Astrocyte of the hippocampus (primary cell): ENCODE results near the gene CCDC85C.

ENCODE experiments used
- DNase-seq: peaks from one replicate; pipeline ENCODE4 v3.0.0; 2011; ENCODE audit warnings: low read depth, low spot score

The CCDC85C gene

GRCh38 chr14:99540196-99541032, 63.6 kb downstream of the CCDC85C start:
- DNase-seq = no peak

GRCh38 chr14:99539491-99539890, 64.5 kb downstream of the CCDC85C start:
- DNase-seq = no peak

- DNase-seq = no peak
These were observed 65.3 kb downstream of the CCDC85C start for GRCh38 chr14:99538733-99539132.

- peak; percentile 79 for DNase-seq
These were observed 65.7 kb downstream of the CCDC85C start for GRCh38 chr14:99538275-99538674.

- DNase-seq = peak; percentile 95
These were observed 66.6 kb downstream of the CCDC85C start for GRCh38 chr14:99537399-99537798.

- no peak for DNase-seq
These were observed 67.9 kb downstream of the CCDC85C start for GRCh38 chr14:99535908-99536778.

GRCh38 chr14:99535448-99535847, 68.6 kb downstream of the CCDC85C start:
- DNase-seq = no peak

GRCh38 chr14:99534863-99535262, 69.1 kb downstream of the CCDC85C start:
- DNase-seq = peak; percentile 95

GRCh38 chr14:99534333-99534732, 69.7 kb downstream of the CCDC85C start:
- no peak for DNase-seq

- no peak for DNase-seq
These were observed 71.7 kb downstream of the CCDC85C start for GRCh38 chr14:99532310-99532709.

GRCh38 chr14:99531251-99532096, 72.5 kb downstream of the CCDC85C start:
- DNase-seq = peak; percentile 87

GRCh38 chr14:99530407-99531155, 73.4 kb downstream of the CCDC85C start:
- peak; percentile 58 for DNase-seq

- DNase-seq = no peak
These were observed 74.1 kb downstream of the CCDC85C start for GRCh38 chr14:99529899-99530298.

GRCh38 chr14:99527427-99528076, 76.5 kb downstream of the CCDC85C start:
- DNase-seq = no peak

GRCh38 chr14:99527026-99527425, 77.0 kb downstream of the CCDC85C start:
- DNase-seq = no peak

GRCh38 chr14:99525699-99526080, 78.3 kb downstream of the CCDC85C start:
- no peak for DNase-seq

GRCh38 chr14:99524804-99525698, 79.0 kb downstream of the CCDC85C start:
- peak; percentile 67 for DNase-seq

GRCh38 chr14:99524091-99524661, 79.8 kb downstream of the CCDC85C start:
- peak; percentile 49 for DNase-seq

- no peak for DNase-seq
These were observed 80.3 kb downstream of the CCDC85C start for GRCh38 chr14:99523704-99524055.
